Astrocyte (in vitro differentiated cells and primary cell): ENCODE measurements around the gene BMP7.

Experiments
- CTCF ChIP-seq: IDR thresholded peaks from 2 replicates; pipeline ENCODE4 v1.5.1; 2011; ENCODE audit warnings: low read depth, mild to moderate bottlenecking, inconsistent platforms, low read length, moderate library complexity; ENCODE audit not compliant: insufficient read depth
- EZH2 ChIP-seq: IDR thresholded peaks from 2 replicates; pipeline ENCODE4 v1.6.1; 2012; ENCODE audit warnings: mild to moderate bottlenecking, low read length, inconsistent platforms; ENCODE audit not compliant: insufficient read depth

GRCh38 chr20:57218489-57218888 lies 48.0 kb downstream of the BMP7 start:
- no peak for TF ChIP-seq CTCF
- no peak for TF ChIP-seq EZH2
